Heart right ventricle (tissue), 16 donors: ENCODE results near the gene GPATCH1. TPM values are rescaled to one million over a fixed set of nuclear protein-coding genes. Genes with fewer than 3 reads are reported as not detected.
"Not testable (repeated sequence)": the region's sequence is repeated elsewhere in the genome, so short reads cannot be mapped to it uniquely, and the experiment has no call there.

Source experiments
- ATAC-seq, 8 donors: fragments of 200-7000 bp; cut with Tn5 transposase; one replicate each; pipeline ENCODE4 v1.9.1; 2020; ENCODE audit warnings: mild to moderate bottlenecking in 8 of 8, moderate library complexity in 8 of 8, moderate number of reproducible peaks in 1 of 8
- DNase-seq, 2 donors: peaks; one replicate each; pipeline ENCODE4 v3.0.0-alpha.2; 2020
- H3K27ac ChIP-seq, 10 donors: fragments of 200-600 bp; sonication (generic) in 2 of 10; one replicate each; pipeline versions ENCODE4 v1.5.0 to v1.8.0; 2020 to 2022; ENCODE audit warnings: mild to moderate bottlenecking in 3 of 10
- H3K27me3 ChIP-seq, 7 donors: fragments of 200-600 bp; one replicate each; pipeline ENCODE4 v1.8.0; 2021 to 2022; ENCODE audit warnings: mild to moderate bottlenecking in 2 of 7
- H3K36me3 ChIP-seq, 9 donors: fragments of 200-600 bp; sonication (generic) in 1 of 9; one replicate each; pipeline versions ENCODE4 v1.5.0 to v1.8.0; 2020 to 2022; ENCODE audit warnings: mild to moderate bottlenecking in 2 of 9
- H3K4me1 ChIP-seq, 9 donors: fragments of 200-600 bp; sonication (generic) in 1 of 9; one replicate each; pipeline versions ENCODE4 v1.5.0 to v1.8.0; 2020 to 2022; ENCODE audit warnings: mild to moderate bottlenecking in 4 of 9
- H3K4me3 ChIP-seq, 10 donors: fragments of 200-600 bp; sonication (generic) in 2 of 10; one replicate each; pipeline versions ENCODE4 v1.5.0 to v1.8.0; 2020 to 2022; ENCODE audit warnings: mild to moderate bottlenecking in 7 of 10, moderate library complexity in 2 of 10
- H3K9me3 ChIP-seq, 11 donors: fragments of 200-600 bp in 10 of 11; sonication (generic) in 2 of 11; one replicate each; pipeline versions ENCODE4 v1.5.0 to v1.8.0; 2013 to 2022; ENCODE audit warnings: mild to moderate bottlenecking in 2 of 11, control low read depth in 1 of 11, moderate library complexity in 1 of 11
- WGBS, 2 donors: extraction: QIAGEN DNeasy Blood & Tissue Kit; methylation state at CpG; one replicate each; pipeline ENCODE4 v1.1.7; 2013; ENCODE audit warnings: inconsistent platforms in 1 of 2; 5-methylcytosine and 5-hydroxymethylcytosine counted together
- intact Hi-C, 10 donors: fragments of 100-400 bp; cut with DNase I; formaldehyde crosslinking; loops; one replicate each; pipeline versions ENCODE4 v1.11.1 to v1.14.2; 2022
- polyA plus RNA-seq, 2 donors: library from polyadenylated mRNA; stranded (reverse); fragments of 200-250 nt; gene quantifications; one replicate each; pipeline ENCODE4 v1.2.3, GENCODE V29; 2013
- total RNA-seq, 10 donors: library from RNA; stranded (reverse); fragmentation: NEBNext Ultra II Directional in 3 of 10; extraction: Animal tissue kit (Norgen Biotek cat#: 25700) in 3 of 10; gene quantifications; one replicate each; pipeline versions ENCODE4 v1.2.1 to v1.2.4, GENCODE V29; 2021 to 2023
- TF ChIP-seq, protein P1 (sequence below), 9 donors: fragments of 200-600 bp; sonication (generic) in 2 of 9; IDR thresholded peaks; one replicate each; pipeline versions ENCODE4 v1.5.0 to v1.8.0; 2021 to 2022; ENCODE audit warnings: antibody characterized with exemption in 9 of 9, mild to moderate bottlenecking in 5 of 9, moderate library complexity in 1 of 9
- donor health status: Arrhythmogenic right ventricular cardiomyopathy.
- donor health status: ischemic (EF 13 %, LVEDD 7.1; RV severe dilation, severe dysfunction).
- donor health status: healthy with polysubstance abuse.
- donor health status: DM: no; HTN: yes; CAD: no.
- donor health status: DM: no; HTN: no; CAD: no.
- donor health status: ischemic (EF 25% LVEDD 6.9; RV normal size, moderate dysfunction).
- donor health status: ischemic (EF 25% LVEDD 5.7; RV mildly dilated, moderate dysfunction).
- donor health status: healthy.
- donor health status: DM: yes; HTN: yes; CAD: no.
- donor health status: Ischemic cardiomyopathy.
- donor health status: ischemic (EF 35%, LVEDD 5.7; RV mildly dilated, moderate dysfunction).
- donor health status: nonischemic (EF 11% LVEDD 7.7; RV severe dilation, severe dysfunction).
- donor health status: DM: yes; HTN: yes; CAD: no.
- donor health status: PGD.
- donor health status: ischemic (EF 29% LVEDD 5.4; RV normal size, mild dysfunction).
- donor health status: nonischemic (EF 23%, LVEDD 6.1; RV moderate dilation, normal function).

The GPATCH1 gene
- total and polyA plus RNA-seq, 12 donors = 3.1 to 7.4 (median 5.1) TPM

DNA sequence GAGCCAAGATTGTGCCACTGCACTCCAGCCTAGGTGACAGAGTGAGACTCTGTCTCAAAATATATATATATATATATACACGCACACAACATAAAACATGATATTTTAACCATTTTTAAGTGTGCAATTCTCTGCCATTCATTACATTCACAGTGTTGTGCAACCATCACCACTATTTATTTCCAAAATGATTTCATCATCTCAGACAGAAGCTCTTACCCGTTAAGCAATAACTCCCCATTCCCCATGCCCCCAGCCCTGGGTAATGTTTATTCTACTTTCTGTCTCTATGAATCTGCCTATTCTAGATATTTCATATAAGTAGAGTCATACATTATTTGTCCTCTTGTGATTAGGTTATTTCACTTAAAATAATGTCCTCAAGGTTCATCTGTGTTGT, 71.2 kb downstream of the GPATCH1 start:
- H3K4me3 ChIP-seq = no peak overlapping the region
- H3K9me3 ChIP-seq = no peaks in the 10 kb centered on the region
- intact Hi-C loops = no loop called here
- ATAC-seq (no peak), DNase-seq (no peak)
- no peaks in the 10 kb centered on the region for H3K27me3 ChIP-seq
- H3K36me3 ChIP-seq = no peaks in the 10 kb centered on the region
- H3K27ac ChIP-seq = no peak overlapping the region
- WGBS, 2 donors = 76 to 86% methylated on average over 2 of the region's 2 CpGs
- TF ChIP-seq, protein P1, sequence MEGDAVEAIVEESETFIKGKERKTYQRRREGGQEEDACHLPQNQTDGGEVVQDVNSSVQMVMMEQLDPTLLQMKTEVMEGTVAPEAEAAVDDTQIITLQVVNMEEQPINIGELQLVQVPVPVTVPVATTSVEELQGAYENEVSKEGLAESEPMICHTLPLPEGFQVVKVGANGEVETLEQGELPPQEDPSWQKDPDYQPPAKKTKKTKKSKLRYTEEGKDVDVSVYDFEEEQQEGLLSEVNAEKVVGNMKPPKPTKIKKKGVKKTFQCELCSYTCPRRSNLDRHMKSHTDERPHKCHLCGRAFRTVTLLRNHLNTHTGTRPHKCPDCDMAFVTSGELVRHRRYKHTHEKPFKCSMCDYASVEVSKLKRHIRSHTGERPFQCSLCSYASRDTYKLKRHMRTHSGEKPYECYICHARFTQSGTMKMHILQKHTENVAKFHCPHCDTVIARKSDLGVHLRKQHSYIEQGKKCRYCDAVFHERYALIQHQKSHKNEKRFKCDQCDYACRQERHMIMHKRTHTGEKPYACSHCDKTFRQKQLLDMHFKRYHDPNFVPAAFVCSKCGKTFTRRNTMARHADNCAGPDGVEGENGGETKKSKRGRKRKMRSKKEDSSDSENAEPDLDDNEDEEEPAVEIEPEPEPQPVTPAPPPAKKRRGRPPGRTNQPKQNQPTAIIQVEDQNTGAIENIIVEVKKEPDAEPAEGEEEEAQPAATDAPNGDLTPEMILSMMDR (IDR thresholded peaks at IDR 0.05) = no peak
- H3K4me1 ChIP-seq = no peaks in the 10 kb centered on the region

DNA sequence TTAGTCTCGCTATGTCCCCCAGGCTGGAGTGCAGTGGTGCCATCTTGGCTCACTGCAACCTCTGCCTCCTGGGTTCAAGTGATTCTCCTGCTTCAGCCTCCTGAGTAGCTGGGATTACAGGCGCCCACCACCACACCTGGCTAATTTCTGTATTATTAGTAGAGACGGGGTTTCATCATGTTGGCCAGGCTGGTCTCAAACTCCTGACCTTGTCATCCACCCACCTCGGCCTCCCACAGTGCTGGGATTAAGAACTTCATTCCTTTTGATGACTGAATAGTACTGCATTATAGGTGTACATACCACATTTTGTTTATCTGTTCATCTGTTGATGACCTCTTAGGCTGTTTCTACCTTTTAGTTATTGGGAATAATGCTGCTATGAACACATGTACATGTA, 71.6 kb downstream of the GPATCH1 start:
- WGBS, 2 donors = 83 to 89% methylated on average over 4 of the region's 4 CpGs
- DNase-seq, H3K4me3 ChIP-seq, H3K36me3 ChIP-seq, H3K27ac ChIP-seq, intact Hi-C loops, H3K27me3 ChIP-seq, H3K9me3 ChIP-seq, ATAC-seq, H3K4me1 ChIP-seq: not testable (repeated sequence)

DNA sequence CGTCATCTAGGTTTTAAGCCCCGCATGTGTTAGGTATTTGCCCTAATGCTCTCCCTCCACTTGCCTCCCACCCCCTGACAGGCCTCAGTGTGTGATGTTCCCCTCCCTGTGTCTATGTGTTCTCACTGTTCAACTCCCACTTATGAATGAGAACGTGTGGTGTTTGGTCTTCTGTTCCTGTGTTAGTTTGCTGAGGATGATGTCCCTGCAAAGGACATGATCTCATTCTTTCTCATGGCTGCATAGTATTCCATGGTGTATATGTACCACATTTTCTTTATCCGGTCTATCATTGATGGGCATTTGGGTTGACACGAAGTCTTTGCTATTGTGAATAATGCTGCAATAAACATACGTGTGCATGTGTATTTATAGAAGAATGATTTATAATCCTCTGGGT, 73.3 kb downstream of the GPATCH1 start:
- H3K4me3 ChIP-seq, H3K9me3 ChIP-seq, H3K27me3 ChIP-seq, H3K36me3 ChIP-seq, H3K4me1 ChIP-seq, H3K27ac ChIP-seq, intact Hi-C loops, DNase-seq, ATAC-seq: not testable (repeated sequence)
- 85 to 88% methylated on average over 6 of the region's 6 CpGs for WGBS, 2 donors

DNA sequence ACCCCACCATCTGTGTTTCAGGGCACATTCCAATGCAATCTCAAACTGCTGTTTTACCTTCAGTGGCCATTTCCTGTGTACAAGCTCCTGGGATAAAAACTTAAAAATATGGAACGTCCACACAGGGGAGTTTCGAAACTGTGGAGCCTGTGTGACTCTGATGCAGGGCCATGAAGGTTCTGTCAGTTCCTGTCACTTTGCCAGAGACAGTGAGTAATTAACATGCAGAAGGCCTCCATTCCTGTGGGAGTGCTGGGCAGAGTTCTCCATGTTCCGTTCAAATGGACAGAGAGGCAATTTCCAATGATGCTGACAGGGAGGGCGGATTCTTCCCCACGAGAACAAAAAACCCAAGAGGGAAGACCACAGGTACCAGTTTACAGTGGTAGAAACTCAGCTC, 75.4 kb downstream of the GPATCH1 start:
- Histone ChIP-seq H3K9me3 (no peaks in the 10 kb centered on the region), H3K4me3 (no peak overlapping the region), H3K4me1 (peaks cover 0 to 28% (median 0%) of the 10 kb centered on the region in 9 donors), H3K27ac (no peak overlapping the region), H3K36me3 (no peaks in the 10 kb centered on the region), H3K27me3 (no peaks in the 10 kb centered on the region)
- DNase-seq = no peak
- peak in 1 of 8 donors; percentile 41 for ATAC-seq
- TF ChIP-seq, protein P1 (IDR thresholded peaks at IDR 0.05) = no peak
- WGBS, 2 donors = 61 to 66% methylated on average over 5 of the region's 5 CpGs
- intact Hi-C loops = no loop called here

DNA sequence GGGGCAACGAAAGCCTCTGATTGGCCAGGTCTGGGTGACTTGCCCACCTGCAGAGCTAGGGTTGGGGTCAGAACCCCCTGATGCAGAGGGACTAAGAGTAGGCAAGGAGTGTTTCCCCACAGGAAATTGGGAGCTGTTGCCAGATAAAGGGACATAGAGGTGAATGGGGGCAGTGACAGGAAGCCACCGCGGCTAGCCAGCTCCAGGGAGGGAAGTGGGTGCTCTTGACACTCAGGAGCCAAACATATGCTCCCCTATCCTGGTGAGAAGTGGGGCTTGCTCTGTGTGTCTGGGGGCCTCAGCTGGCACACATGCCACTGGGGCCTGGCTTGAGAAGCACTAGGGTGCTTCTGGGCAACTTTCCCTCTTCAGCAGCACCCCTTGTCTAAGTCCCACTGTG, 76.9 kb downstream of the GPATCH1 start:
- Histone ChIP-seq H3K27ac (no peak overlapping the region), H3K27me3 (no peaks in the 10 kb centered on the region), H3K9me3 (no peaks in the 10 kb centered on the region), H3K4me3 (no peak overlapping the region), H3K36me3 (no peaks in the 10 kb centered on the region), H3K4me1 (peaks cover 0 to 34% (median 0%) of the 10 kb centered on the region in 9 donors)
- intact Hi-C loops = no loop called here
- DNase-seq = no peak
- no peak for ATAC-seq
- TF ChIP-seq, protein P1 (IDR thresholded peaks at IDR 0.05) = no peak
- 55 to 71% methylated on average over 3 of the region's 3 CpGs for WGBS, 2 donors
